Caco-2 (cell line): ENCODE data around the gene KIAA0408. TPM values are rescaled to one million over a fixed set of nuclear protein-coding genes. Genes with fewer than 3 reads are reported as not detected.
"Not testable (repeated sequence)": the region's sequence is repeated elsewhere in the genome, so short reads cannot be mapped to it uniquely, and the experiment has no call there.

Experiments
- BruUV-seq: library from RNA; stranded (reverse); fragments of 400-500 nt; replicated peaks from 2 replicates; lab custom pipeline; 2021; lab: Mats Ljungman, UMichigan
- CTCF ChIA-PET: fragments of 300-600 bp; sonication (Branson Sonifier 250); formaldehyde crosslinking; loops from one replicate; lab custom pipeline; 2022; ENCODE audit warnings: antibody characterized with exemption; lab: Charles Lee
- POLR2A ChIA-PET: fragments of 300-600 bp; sonication (Branson Sonifier 250); formaldehyde crosslinking; loops from one replicate; lab custom pipeline; 2022; ENCODE audit warnings: antibody characterized with exemption; lab: Charles Lee
- DNase-seq, 2 experiments: peaks; one replicate each; pipeline versions ENCODE4 v3.0.0 to v3.0.0-alpha.2; 2020 to 2022
- H3K27me3 ChIP-seq: replicated peaks from 2 replicates; pipeline ENCODE4 v1.6.0; 2011; ENCODE audit warnings: low read length; ENCODE audit not compliant: control insufficient read depth, insufficient read depth
- H3K36me3 ChIP-seq: 2 replicates; pipeline ENCODE4 v1.5.1; 2011; ENCODE audit warnings: low read length; ENCODE audit not compliant: control insufficient read depth, insufficient read depth
- H3K4me1 ChIP-seq: fragments of 250-450 bp; sonication (Bioruptor Pico); 2 replicates; pipeline ENCODE4 v1.5.1; 2020; ENCODE audit warnings: mild to moderate bottlenecking
- H3K4me3 ChIP-seq: 2 replicates; pipeline ENCODE4 v1.5.1; 2011; ENCODE audit warnings: low read depth, mild to moderate bottlenecking, control low read depth, low read length
- H3K9me3 ChIP-seq: fragments of 250-450 bp; sonication (Bioruptor Pico); 2 replicates; pipeline ENCODE4 v1.5.1; 2020; ENCODE audit warnings: mild to moderate bottlenecking, moderate library complexity
- H3K27ac Mint-ChIP-seq: one replicate; pipeline ENCODE4 v1.8.0; 2022; ENCODE audit warnings: mixed read lengths; ENCODE audit not compliant: unreplicated experiment
- H3K27me3 Mint-ChIP-seq: one replicate; pipeline ENCODE4 v1.8.0; 2022; ENCODE audit warnings: mixed read lengths; ENCODE audit not compliant: insufficient read depth, unreplicated experiment
- H3K36me3 Mint-ChIP-seq: one replicate; pipeline ENCODE4 v1.8.0; 2022; ENCODE audit warnings: mild to moderate bottlenecking, mixed read lengths; ENCODE audit not compliant: insufficient read depth, unreplicated experiment
- H3K4me1 Mint-ChIP-seq: one replicate; pipeline ENCODE4 v1.8.0; 2022; ENCODE audit warnings: low read depth, mixed read lengths; ENCODE audit not compliant: unreplicated experiment
- H3K4me3 Mint-ChIP-seq: one replicate; pipeline ENCODE4 v1.8.0; 2022; ENCODE audit warnings: mild to moderate bottlenecking, moderate library complexity, mixed read lengths; ENCODE audit not compliant: unreplicated experiment
- H3K9me3 Mint-ChIP-seq: one replicate; pipeline ENCODE4 v1.8.0; 2022; ENCODE audit warnings: mixed read lengths; ENCODE audit not compliant: unreplicated experiment
- CTCF ChIP-seq, 2 experiments: fragments of 200-600 bp in 1 of 2; IDR thresholded peaks; 1 replicate in 1 of 2; 2 replicates in 1 of 2; pipeline versions ENCODE4 v1.5.1 to v1.8.0; 2011 to 2022; ENCODE audit warnings: antibody characterized with exemption in 1 of 2, control low read depth in 1 of 2, inconsistent platforms in 1 of 2, low read depth in 1 of 2, low read length in 1 of 2, mild to moderate bottlenecking in 1 of 2, moderate library complexity in 1 of 2; ENCODE audit not compliant: insufficient read depth in 1 of 2, severe bottlenecking in 1 of 2, unreplicated experiment in 1 of 2
- intact Hi-C: fragments of 100-400 bp; cut with micrococcal nuclease; formaldehyde crosslinking; loops from one replicate; pipeline ENCODE4 v1.10.0; 2022; ENCODE audit not compliant: unreplicated experiment
- total RNA-seq: library from RNA; stranded (reverse); gene quantifications from 2 replicates; pipeline ENCODE4 v1.2.3, GENCODE V29; 2022

KIAA0408 gene
- total RNA-seq, 1 experiment from 2014 or later, result not detected

GRCh38 chr6:127435626-127436220 lies 23.5 kb downstream of the KIAA0408 start:
- POLR2A ChIA-PET, result no interaction called here

GRCh38 chr6:127434651-127435050 lies 24.5 kb downstream of the KIAA0408 start:
- Histone ChIP-seq H3K9me3 (no peaks in the 10 kb centered on the region), H3K36me3 (no peaks in the 10 kb centered on the region), H3K4me3 (no peak overlapping the region), H3K4me1 (no peaks in the 10 kb centered on the region), H3K27me3 (no peaks in the 10 kb centered on the region)
- no peaks in the 10 kb centered on the region for H3K4me1 Mint-ChIP-seq
- no peak for DNase-seq
- H3K4me3 Mint-ChIP-seq, result no peak overlapping the region
- no peaks in the 10 kb centered on the region for H3K36me3 Mint-ChIP-seq
- intact Hi-C loops, result no loop called here
- peaks cover 2% of the 10 kb centered on the region for H3K27me3 Mint-ChIP-seq
- H3K9me3 Mint-ChIP-seq, result no peaks in the 10 kb centered on the region
- no peak for TF ChIP-seq CTCF (IDR thresholded peaks at IDR 0.05; ENCODE audit: insufficient read depth in 1 of 2, low read depth in 1 of 2, low read length in 1 of 2, severe bottlenecking in 1 of 2, unreplicated experiment in 1 of 2)
- no peak overlapping the region for H3K27ac Mint-ChIP-seq
- no TSS peak for BruUV-seq
- ChIA-PET POLR2A (no interaction called here), CTCF (no interaction called here)

More at GRCh38 chr6:127435626-127436220, 23.5 kb downstream of the KIAA0408 start:
- Mint-ChIP-seq H3K36me3 (no peaks in the 10 kb centered on the region), H3K9me3 (no peaks in the 10 kb centered on the region), H3K27me3 (peaks cover 5% of the 10 kb centered on the region), H3K27ac (no peak overlapping the region), H3K4me1 (no peaks in the 10 kb centered on the region), H3K4me3 (no peak overlapping the region)
- Histone ChIP-seq H3K4me3 (no peak overlapping the region), H3K9me3 (no peaks in the 10 kb centered on the region), H3K4me1 (no peaks in the 10 kb centered on the region), H3K36me3 (no peaks in the 10 kb centered on the region), H3K27me3 (no peaks in the 10 kb centered on the region)
- intact Hi-C loops, result no loop called here
- DNase-seq, result no peak
- no peak for TF ChIP-seq CTCF (IDR thresholded peaks at IDR 0.05; ENCODE audit: insufficient read depth in 1 of 2, low read depth in 1 of 2, low read length in 1 of 2, severe bottlenecking in 1 of 2, unreplicated experiment in 1 of 2)
- BruUV-seq, result no TSS peak
- CTCF ChIA-PET, result no interaction called here

- H3K4me3 ChIP-seq, H3K4me1 Mint-ChIP-seq, CTCF ChIA-PET, H3K36me3 ChIP-seq, H3K27ac Mint-ChIP-seq, POLR2A ChIA-PET, H3K36me3 Mint-ChIP-seq, BruUV-seq, H3K4me1 ChIP-seq, DNase-seq, intact Hi-C loops, H3K27me3 ChIP-seq, H3K9me3 Mint-ChIP-seq, H3K27me3 Mint-ChIP-seq, H3K4me3 Mint-ChIP-seq, H3K9me3 ChIP-seq: not testable (repeated sequence)
Measured at GRCh38 chr6:127428562-127428961, 30.6 kb downstream of the KIAA0408 start.
